ENCODE data around the gene VDAC1.
A peak's percentile ranks its signal among the peaks of the same experiment; 100 is the strongest.

Gene VDAC1

GRCh38 chr5:133928587-133929393 lies 76.0 kb downstream of the VDAC1 start:
- Histone ChIP-seq H3K9ac (ENCODE audit: low read depth in 1 of 2, low read length in 2 of 2) (no peak overlapping the region), H3K4me3 (ENCODE audit: low read depth in 1 of 2, low read length in 2 of 2) (no peak overlapping the region), H3K4me1 (ENCODE audit: control insufficient read depth in 1 of 2, insufficient read depth in 2 of 2, low read length in 2 of 2) (peaks cover 14 to 19% of the 10 kb centered on the region in 2 donors), H3K9me3 (ENCODE audit: control insufficient read depth in 1 of 2, low read length in 2 of 2) (no peaks in the 10 kb centered on the region), H3K36me3 (ENCODE audit: control insufficient read depth in 1 of 2, insufficient read depth in 2 of 2, low read length in 2 of 2) (no peaks in the 10 kb centered on the region), H3K27ac (ENCODE audit: low read depth, low read length) (no peak overlapping the region), H3K27me3 (ENCODE audit: control insufficient read depth in 1 of 2, insufficient read depth in 2 of 2, low read length in 2 of 2) (no peaks in the 10 kb centered on the region)

- no peak overlapping the region for H3K4me3 ChIP-seq (ENCODE audit: low read depth in 1 of 2, low read length in 2 of 2)
- no peaks in the 10 kb centered on the region for H3K9me3 ChIP-seq (ENCODE audit: control insufficient read depth in 1 of 2, low read length in 2 of 2)
- peak overlapping the region; percentile 17 for H3K27ac ChIP-seq (ENCODE audit: low read depth, low read length)
- H3K9ac ChIP-seq (ENCODE audit: low read depth in 1 of 2, low read length in 2 of 2) = no peak overlapping the region
- peaks cover 14 to 19% of the 10 kb centered on the region in 2 donors for H3K4me1 ChIP-seq (ENCODE audit: control insufficient read depth in 1 of 2, insufficient read depth in 2 of 2, low read length in 2 of 2)
- no peaks in the 10 kb centered on the region for H3K27me3 ChIP-seq (ENCODE audit: control insufficient read depth in 1 of 2, insufficient read depth in 2 of 2, low read length in 2 of 2)
- no peaks in the 10 kb centered on the region for H3K36me3 ChIP-seq (ENCODE audit: control insufficient read depth in 1 of 2, insufficient read depth in 2 of 2, low read length in 2 of 2)
Measured at GRCh38 chr5:133927300-133928180, 77.2 kb downstream of the VDAC1 start.

- no peak overlapping the region for H3K4me3 ChIP-seq (ENCODE audit: low read depth in 1 of 2, low read length in 2 of 2)
- no peaks in the 10 kb centered on the region for H3K27me3 ChIP-seq (ENCODE audit: control insufficient read depth in 1 of 2, insufficient read depth in 2 of 2, low read length in 2 of 2)
- peak overlapping the region; percentile 17 for H3K27ac ChIP-seq (ENCODE audit: low read depth, low read length)
- no peaks in the 10 kb centered on the region for H3K36me3 ChIP-seq (ENCODE audit: control insufficient read depth in 1 of 2, insufficient read depth in 2 of 2, low read length in 2 of 2)
- H3K9ac ChIP-seq (ENCODE audit: low read depth in 1 of 2, low read length in 2 of 2) = no peak overlapping the region
- peaks cover 14 to 19% of the 10 kb centered on the region in 2 donors for H3K4me1 ChIP-seq (ENCODE audit: control insufficient read depth in 1 of 2, insufficient read depth in 2 of 2, low read length in 2 of 2)
- no peaks in the 10 kb centered on the region for H3K9me3 ChIP-seq (ENCODE audit: control insufficient read depth in 1 of 2, low read length in 2 of 2)
Measured at GRCh38 chr5:133926489-133927299, 78.1 kb downstream of the VDAC1 start.

GRCh38 chr5:133925866-133926488 lies 78.8 kb downstream of the VDAC1 start:
- no peak overlapping the region for H3K9ac ChIP-seq (ENCODE audit: low read depth in 1 of 2, low read length in 2 of 2)
- H3K9me3 ChIP-seq (ENCODE audit: control insufficient read depth in 1 of 2, low read length in 2 of 2) = no peaks in the 10 kb centered on the region
- no peak overlapping the region for H3K27ac ChIP-seq (ENCODE audit: low read depth, low read length)
- no peak overlapping the region for H3K4me3 ChIP-seq (ENCODE audit: low read depth in 1 of 2, low read length in 2 of 2)
- H3K4me1 ChIP-seq (ENCODE audit: control insufficient read depth in 1 of 2, insufficient read depth in 2 of 2, low read length in 2 of 2) = peaks cover 14 to 19% of the 10 kb centered on the region in 2 donors
- no peaks in the 10 kb centered on the region for H3K36me3 ChIP-seq (ENCODE audit: control insufficient read depth in 1 of 2, insufficient read depth in 2 of 2, low read length in 2 of 2)
- H3K27me3 ChIP-seq (ENCODE audit: control insufficient read depth in 1 of 2, insufficient read depth in 2 of 2, low read length in 2 of 2) = no peaks in the 10 kb centered on the region

- Histone ChIP-seq H3K4me1 (ENCODE audit: control insufficient read depth in 1 of 2, insufficient read depth in 2 of 2, low read length in 2 of 2) (peaks cover 14 to 15% of the 10 kb centered on the region in 2 donors), H3K27me3 (ENCODE audit: control insufficient read depth in 1 of 2, insufficient read depth in 2 of 2, low read length in 2 of 2) (no peaks in the 10 kb centered on the region), H3K9ac (ENCODE audit: low read depth in 1 of 2, low read length in 2 of 2) (no peak overlapping the region), H3K36me3 (ENCODE audit: control insufficient read depth in 1 of 2, insufficient read depth in 2 of 2, low read length in 2 of 2) (no peaks in the 10 kb centered on the region), H3K9me3 (ENCODE audit: control insufficient read depth in 1 of 2, low read length in 2 of 2) (no peaks in the 10 kb centered on the region), H3K27ac (ENCODE audit: low read depth, low read length) (no peak overlapping the region), H3K4me3 (ENCODE audit: low read depth in 1 of 2, low read length in 2 of 2) (no peak overlapping the region)
Measured at GRCh38 chr5:133925269-133925668, 79.5 kb downstream of the VDAC1 start.

GRCh38 chr5:133924221-133924920 lies 80.4 kb downstream of the VDAC1 start:
- Histone ChIP-seq H3K27me3 (ENCODE audit: control insufficient read depth in 1 of 2, insufficient read depth in 2 of 2, low read length in 2 of 2) (no peaks in the 10 kb centered on the region), H3K4me1 (ENCODE audit: control insufficient read depth in 1 of 2, insufficient read depth in 2 of 2, low read length in 2 of 2) (peaks cover 10 to 14% of the 10 kb centered on the region in 2 donors), H3K9me3 (ENCODE audit: control insufficient read depth in 1 of 2, low read length in 2 of 2) (no peaks in the 10 kb centered on the region), H3K27ac (ENCODE audit: low read depth, low read length) (no peak overlapping the region), H3K36me3 (ENCODE audit: control insufficient read depth in 1 of 2, insufficient read depth in 2 of 2, low read length in 2 of 2) (no peaks in the 10 kb centered on the region), H3K4me3 (ENCODE audit: low read depth in 1 of 2, low read length in 2 of 2) (no peak overlapping the region), H3K9ac (ENCODE audit: low read depth in 1 of 2, low read length in 2 of 2) (no peak overlapping the region)

- Histone ChIP-seq H3K27ac (ENCODE audit: low read depth, low read length) (no peak overlapping the region), H3K4me3 (ENCODE audit: low read depth in 1 of 2, low read length in 2 of 2) (no peak overlapping the region), H3K4me1 (ENCODE audit: control insufficient read depth in 1 of 2, insufficient read depth in 2 of 2, low read length in 2 of 2) (peaks cover 7 to 15% of the 10 kb centered on the region in 2 donors)
Measured at GRCh38 chr5:133921979-133922378, 82.8 kb downstream of the VDAC1 start.

More at GRCh38 chr5:133921979-133922378, 82.8 kb downstream of the VDAC1 start:
- H3K27me3 ChIP-seq (ENCODE audit: control insufficient read depth in 1 of 2, insufficient read depth in 2 of 2, low read length in 2 of 2) = no peaks in the 10 kb centered on the region
- H3K9ac ChIP-seq (ENCODE audit: low read depth in 1 of 2, low read length in 2 of 2) = no peak overlapping the region
- H3K36me3 ChIP-seq (ENCODE audit: control insufficient read depth in 1 of 2, insufficient read depth in 2 of 2, low read length in 2 of 2) = no peaks in the 10 kb centered on the region
- H3K9me3 ChIP-seq (ENCODE audit: control insufficient read depth in 1 of 2, low read length in 2 of 2) = no peaks in the 10 kb centered on the region

Measured in duodenal mucosa (tissue), 2 donors.